Stimulated activated CD8-positive, alpha-beta memory T cell treated with anti-CD3 and anti-CD28 coated beads, Interleukin-15, amount 100 ng/mL, for 48 hours (primary cell): ENCODE data around the gene LSP1.

Source experiments
- DNase-seq, 2 donors: peaks; one replicate each; pipeline ENCODE4 v3.0.0-alpha.2; 2020; ENCODE audit warnings: low read depth in 2 of 2

LSP1 gene

DNA sequence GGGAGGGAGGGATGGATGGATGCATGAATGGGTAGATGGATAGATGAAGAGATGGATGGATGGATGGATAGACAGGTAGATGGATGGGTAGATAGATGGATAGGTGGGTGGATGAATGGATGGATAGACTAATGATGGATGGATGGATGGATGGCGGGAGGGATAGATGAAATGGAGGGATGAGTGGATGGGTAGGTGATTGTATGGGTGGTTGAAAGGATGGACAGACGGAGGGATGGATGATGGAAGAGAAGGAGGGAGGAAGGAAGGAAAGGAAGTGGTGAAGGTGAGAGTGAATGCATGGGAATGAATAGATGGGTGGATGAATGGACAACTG lies 62.9 kb downstream of the LSP1 start:
- no peak for DNase-seq

DNA sequence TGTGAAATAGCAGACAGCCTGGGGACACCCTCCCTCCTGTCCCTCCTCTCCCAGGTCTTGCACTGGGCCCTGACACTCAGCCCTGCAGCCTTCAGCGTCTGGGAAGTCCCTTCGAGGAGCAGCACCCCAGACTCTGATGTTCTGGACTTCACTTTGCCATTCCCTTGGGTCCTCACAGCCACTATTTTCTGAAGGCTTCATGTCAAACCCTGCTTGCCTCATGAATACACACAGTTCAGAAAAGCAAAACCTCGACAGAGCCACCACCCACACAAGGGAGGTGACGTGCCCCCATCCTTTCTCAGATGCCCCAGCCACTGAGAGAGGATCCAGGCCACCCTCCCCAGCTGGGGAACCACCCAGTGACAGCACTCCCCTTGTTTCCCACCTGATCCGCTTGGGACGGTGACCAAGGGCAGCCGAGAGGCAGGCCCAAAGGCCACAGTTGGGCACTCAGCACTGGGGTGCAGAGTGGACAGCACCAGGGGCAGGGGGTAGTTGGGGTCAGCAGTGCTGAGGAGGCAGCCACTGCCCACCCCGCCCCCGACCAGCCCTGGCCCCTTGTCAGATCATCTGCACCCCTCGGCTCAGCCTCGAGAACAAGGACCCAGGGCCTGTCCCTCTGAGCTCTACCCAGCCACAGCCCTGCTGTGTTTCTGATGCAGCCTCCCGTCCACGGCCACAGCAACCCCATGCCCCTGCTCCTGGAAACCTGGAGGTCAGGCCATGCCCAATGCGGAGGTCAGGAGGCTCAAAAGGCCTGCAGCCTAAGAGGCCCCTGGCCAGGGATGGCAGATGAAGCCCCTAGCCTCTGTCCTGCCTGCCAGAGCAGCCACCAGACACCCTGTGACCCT lies 63.5 kb downstream of the LSP1 start:
- no peak for DNase-seq

DNA sequence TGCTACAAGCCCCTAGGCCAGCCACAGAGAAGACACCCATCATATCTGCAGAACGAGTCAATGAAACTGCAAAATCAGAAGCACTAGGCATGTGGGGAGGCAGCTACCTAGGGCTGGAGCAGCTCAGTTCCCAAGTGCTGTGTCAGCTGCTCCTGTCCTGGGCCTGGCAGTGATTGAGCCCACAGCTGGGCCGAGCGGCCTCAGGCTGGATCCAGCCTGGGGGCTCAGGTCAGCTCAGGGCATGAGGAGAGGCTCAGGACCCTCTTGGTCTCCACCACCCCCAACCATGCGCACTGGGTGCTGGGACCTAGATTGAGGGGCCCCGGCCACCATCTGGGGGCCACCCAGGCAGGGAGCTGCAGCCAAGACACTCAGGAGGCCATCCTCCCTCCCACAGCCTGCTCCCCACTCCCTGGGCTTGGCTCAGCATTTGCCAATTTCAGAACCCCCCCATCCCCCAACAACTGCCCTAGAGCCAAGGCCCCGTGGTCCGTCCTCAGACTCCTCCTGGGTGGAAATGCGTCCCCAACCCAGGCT lies 64.2 kb downstream of the LSP1 start:
- no peak for DNase-seq

DNA sequence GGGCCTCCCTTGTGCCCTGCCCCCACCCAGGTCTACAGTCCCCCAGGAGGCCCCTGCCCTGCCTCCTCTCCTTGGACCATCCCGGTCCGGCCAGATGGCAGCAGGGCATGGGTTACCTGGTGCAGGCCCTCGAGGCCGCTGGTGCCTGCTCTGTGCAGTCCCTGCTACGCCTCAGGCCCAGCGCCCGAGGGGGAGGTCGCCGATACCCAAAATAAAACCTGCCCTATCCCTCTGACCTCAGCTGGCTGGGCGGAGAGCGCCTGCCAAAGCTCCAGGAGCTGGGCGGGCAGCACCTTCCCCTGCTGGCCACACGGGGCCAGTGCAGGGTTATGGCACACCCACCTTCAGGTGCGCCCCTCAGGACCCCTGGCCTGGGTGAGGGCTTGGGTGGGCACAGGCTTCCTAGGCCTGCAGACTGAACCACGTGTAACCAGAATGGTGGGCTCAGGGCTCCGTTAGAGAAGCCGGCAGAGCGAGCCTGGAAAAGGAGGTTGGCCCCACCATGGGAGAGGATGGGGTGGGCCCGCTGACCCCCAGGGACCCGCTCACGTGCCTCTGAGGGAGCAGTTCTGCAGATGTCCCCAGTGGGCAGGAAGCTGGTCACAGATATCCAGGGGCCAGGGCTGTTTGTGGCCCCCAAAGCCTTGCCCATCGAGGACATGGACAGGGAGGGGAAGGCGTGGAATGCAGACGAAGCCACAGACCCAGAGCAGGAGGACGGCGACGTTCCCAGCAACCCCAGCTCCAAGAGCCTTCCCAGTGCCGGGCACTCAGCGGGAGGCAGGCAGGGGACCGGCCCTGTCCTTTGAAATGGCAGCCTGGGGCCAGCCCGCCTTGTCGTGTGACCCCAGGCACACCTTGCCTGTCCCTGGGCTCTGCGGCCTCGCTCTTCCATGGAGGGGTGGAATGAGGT lies 64.9 kb downstream of the LSP1 start:
- no peak for DNase-seq

DNA sequence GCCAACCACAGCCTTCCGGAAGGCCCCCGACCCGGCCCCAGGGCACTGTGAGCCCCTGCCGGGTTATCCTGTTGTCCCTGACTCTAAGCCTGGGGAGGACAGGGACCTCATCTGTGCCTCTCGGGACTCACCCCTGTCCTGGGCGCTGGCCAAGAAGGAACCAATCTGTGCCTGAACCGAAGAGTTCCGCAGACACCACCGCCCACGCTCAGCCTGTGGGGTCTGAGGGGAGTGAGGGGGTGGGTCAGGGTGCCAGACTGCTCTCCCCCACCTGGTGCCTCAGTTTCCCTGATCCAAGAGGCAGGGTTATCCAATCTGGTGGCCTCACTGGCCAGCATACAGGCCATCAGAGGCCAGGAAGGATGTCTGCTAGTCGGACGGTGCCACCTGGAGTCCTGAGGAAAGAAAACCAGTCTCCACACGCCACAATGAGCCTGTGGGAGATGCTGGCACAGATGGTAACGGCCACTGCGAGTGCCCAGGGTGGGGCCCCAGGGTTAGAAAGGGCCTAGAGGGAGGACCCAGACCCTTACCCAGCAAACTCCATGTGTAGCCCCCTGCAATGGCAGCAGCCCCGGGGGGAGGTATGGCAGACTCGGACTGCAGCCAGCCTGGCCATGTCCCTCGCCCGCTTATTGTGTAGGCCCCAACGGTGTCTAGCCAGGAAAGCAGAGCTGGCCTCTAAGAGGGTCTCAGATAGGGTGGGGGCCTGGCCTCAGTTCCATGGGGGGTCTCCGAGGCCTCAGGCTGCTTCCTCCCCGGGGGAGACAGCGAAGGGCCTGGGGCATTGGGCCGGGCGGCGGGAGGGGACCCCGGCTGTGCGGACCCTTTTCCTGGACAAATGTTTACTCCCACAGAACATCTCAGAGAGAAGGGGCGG lies 65.8 kb downstream of the LSP1 start:
- no peak for DNase-seq

DNA sequence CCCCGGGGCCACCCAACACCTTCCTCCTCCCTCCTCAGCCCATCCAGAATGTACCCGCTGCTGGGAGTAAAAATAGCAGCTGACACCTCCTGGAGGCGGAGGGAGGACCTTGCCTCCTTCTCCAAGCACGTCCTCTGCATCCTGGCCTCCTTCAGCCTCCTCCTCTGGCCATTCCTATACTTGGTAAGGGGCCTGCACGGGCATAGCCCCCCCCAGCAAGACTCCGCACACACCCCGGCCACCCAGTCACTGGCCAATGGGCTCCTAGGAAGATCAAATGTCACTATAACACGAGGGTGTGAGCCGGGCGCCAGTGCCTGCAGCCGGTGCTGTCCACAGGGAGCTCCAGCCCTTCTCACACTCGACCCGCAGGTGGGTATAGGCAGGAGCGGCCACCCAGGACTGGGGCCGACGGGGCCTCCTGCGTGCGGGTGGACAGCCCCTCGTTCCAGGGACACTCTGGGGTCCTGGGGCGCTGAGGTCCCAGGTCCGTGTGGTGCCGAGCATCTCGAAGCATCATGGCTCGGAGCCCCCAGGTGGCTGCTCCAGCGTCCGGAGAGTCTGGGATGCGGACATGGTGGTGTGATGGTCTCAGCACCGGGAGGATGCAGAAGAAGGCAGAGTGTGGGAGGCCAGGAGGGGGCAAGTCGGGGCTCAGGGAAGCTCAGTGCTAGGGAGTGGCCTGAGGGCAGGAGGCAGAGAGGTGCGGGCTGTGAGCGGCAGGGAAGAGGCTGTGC lies 66.7 kb downstream of the LSP1 start, which contains the start of gene TNNT3:
TNNT3 (plus strand) TSS at position 313 of the 737 bp plus-strand sequence. CDS start 3,172 bp downstream, outside the sequence.
- no peak for DNase-seq

DNA sequence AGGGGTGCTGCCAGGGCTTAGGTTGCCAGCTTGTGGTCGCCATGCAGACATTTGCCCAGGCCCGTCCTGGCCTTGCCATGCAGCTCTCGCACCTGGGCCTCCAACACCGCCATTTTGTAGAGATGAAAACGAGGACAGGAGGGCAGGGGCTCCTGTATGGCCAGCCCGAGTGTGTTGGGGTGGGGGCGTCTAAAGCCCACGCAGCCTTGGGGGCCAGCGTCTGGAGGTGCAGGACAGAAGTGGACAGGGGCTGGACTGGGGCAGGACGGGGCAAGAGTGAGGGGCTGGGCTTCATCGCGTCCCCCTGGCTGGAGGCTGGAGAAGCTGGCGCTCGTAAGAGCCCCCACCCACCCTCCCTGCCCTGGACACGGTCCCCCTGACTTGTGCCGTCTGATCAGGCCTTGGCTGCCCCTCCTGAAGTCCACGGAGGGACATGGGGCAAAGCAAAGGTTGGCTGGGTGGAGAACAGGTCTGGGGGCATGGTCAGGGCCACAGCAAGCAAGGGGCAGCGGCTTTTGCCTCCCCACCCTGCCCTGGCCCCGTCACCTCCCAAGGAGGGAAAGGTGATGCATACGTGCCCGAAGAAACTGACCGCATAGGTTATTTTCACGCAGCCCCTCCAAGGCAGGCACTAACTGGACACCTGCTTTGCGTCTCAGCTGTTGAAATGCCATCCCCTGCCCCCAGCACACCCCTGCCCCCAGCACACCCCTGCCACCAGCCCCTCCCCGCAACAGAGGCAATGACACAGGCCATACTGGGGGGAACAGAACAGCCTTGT lies 67.4 kb downstream of the LSP1 start:
- no peak for DNase-seq

DNA sequence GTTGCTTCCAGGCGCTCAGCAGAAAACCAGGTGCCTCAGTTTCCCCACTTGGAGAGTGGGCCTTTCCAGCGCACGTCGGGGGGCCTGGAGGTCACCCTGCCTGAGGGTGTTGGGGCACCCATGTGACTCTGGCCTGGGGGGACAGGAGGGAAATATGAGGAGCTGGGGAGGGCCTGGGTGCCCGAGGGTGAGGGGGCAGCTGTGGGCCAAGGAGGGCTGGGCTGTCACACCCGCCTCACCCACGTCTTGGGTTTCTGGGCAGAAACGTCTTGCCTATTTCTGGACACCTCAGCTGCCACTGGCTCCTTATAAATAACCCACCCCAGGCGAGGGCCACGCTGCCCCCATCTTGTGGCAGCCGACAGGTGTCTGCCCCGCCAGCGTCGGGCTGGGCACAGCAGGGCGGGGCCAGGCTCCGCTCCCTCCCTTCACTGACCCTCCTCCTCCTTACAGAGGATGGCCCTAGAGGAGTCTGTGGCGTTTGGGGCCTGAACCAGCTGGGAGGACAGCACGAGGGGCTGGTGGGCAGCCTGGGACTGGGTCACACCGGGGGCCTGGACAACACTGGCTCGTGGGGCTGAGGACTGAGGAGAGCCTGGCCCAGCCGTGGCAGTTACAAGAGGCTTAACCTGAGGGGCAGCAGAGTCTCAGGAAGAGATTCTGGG lies 68.2 kb downstream of the LSP1 start:
- DNase-seq, result no peak

DNA sequence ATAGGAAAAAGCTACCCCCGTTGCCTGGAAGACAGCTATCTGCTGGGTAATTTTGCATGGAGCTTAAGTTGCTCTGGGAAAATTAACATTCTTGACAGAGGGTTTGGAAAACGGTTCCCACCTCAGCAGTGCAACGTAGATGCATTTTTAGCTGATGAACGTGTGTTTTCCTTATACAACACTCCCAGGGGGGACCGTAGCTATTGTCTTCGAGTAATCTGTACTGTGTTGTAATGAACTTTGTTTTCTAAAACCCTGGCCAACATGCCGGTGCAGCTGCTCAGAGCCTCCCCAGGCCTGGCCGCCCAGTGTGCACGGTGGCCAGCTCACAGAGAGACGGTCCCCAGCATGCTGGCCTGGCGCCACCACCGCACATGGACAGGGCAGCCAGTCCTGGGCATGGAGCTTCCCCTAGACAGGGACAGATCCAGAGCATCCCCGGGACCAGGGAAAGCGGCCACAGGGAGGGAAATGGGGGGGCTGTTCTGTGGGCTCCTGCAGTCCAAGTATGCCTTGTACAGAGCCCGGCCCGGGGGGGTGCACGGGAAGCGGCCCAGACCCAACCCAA lies 68.8 kb downstream of the LSP1 start:
- DNase-seq, result no peak

DNA sequence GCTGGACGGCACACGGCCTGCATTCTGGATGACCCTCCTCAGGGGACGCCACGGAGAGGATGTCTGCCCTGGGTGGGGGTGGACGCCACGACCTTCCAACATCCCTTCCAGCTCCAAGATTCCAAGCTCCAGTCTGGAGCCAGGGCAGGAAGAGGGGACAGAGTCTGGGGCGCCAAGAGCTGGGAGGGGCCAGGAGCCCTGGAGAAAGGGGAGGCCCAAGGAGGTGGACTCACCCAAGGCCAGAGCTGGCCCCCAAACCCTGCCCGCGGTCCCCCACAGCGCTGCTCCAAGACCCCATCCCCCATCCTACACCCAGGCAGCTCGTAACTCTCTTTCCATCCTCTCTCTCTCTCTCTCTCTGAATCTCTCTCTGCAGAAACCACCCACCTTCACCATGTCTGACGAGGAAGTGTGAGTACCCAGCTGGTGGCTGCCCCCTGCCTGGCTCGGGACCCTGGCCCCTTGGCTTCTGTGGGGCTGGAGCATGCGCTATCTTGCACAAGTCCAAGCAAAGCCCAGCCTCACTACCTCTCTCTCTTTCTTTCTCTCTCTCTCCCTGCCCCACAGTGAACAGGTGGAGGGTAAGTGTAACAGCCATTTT lies 69.7 kb downstream of the LSP1 start:
- no peak for DNase-seq

DNA sequence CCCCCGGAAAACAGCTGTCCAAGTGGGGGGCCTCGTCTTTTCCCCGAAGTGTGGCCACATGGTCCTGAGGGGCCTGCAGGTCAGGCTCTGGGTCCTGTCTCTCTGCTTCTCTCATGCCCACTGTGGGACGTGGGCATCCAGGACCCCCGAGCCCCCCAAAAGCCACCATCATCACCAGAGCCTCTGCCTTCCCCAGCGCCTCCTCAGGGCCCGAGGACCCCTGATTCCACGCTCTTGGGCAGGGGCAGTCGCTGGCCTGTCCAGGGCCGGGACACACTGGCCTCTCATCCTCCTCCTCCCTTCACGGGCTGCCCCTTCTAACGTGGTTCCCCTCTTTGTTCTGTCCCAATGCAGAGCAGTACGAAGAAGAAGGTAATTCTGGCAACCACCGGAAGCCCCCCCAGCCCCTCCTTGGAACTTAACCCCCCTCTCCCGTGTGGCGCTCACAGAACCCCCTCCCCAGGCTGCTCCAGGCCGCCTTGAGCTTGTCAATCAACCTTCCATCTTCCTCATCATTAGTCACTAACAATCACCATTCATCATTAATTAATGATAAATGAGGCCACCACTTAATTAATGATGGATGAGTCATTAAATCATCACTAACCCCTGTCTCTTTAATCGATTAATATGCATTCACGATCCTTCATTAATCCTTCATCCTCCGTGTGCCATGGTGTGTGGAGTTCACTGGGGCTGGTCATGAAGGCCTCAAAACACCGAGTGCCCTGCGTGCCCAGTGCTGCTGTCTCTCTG lies 70.5 kb downstream of the LSP1 start:
- no peak for DNase-seq

DNA sequence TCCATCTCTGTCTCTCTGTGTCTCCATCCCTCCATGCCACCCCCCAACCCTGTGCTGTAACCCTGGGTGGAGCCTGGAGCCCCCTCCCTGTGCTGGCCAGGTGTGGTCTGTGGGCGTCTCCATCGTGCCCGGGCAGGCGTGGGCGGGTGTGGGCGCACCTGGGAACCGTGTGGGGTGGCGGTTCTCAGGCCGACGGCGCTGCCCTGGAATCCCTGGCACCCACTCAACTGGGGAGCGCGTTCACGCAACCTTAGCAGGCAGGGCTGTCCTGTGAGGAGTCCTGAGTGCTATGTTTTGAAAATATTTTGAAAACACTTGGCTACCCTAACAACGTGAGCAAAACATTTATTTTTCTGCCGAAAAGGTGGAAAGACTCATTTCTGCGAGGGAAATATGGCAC lies 71.3 kb downstream of the LSP1 start:
- no peak for DNase-seq

DNA sequence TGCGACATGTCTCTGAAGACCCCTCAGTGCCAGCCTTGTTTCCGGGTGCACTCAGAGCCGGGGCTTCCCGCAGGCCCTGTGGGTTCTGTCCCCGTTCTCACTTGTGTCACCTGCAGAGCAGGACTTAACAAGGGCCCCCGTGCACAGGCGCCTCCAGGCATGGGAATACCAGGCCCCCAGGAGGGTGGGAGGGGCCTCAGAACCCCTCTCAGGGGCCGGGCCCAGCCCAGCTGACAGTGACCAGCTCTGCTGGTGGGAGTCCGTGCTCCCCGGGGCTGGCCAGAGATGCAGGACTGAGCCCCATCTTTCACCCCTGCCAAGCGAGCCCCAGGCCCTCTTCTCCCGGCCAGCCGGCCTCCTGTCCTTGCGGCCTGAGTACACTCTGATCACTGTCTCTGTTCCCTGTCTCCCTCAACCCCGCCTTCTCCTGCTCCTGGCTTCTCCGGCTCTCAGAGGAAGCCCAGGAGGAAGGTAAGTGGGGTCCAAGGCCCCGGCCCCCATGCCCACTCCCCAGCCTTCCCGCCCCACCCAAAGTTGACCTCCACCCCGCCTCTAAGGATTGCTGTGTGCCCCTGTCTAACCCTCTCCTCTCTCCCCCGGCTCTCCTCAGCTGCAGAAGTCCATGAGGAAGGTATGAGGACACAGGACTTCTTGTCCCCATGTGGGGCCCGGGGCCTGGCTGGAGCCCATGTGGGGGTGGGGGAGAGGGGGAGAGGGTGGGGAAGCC lies 71.9 kb downstream of the LSP1 start:
- DNase-seq, result no peak

DNA sequence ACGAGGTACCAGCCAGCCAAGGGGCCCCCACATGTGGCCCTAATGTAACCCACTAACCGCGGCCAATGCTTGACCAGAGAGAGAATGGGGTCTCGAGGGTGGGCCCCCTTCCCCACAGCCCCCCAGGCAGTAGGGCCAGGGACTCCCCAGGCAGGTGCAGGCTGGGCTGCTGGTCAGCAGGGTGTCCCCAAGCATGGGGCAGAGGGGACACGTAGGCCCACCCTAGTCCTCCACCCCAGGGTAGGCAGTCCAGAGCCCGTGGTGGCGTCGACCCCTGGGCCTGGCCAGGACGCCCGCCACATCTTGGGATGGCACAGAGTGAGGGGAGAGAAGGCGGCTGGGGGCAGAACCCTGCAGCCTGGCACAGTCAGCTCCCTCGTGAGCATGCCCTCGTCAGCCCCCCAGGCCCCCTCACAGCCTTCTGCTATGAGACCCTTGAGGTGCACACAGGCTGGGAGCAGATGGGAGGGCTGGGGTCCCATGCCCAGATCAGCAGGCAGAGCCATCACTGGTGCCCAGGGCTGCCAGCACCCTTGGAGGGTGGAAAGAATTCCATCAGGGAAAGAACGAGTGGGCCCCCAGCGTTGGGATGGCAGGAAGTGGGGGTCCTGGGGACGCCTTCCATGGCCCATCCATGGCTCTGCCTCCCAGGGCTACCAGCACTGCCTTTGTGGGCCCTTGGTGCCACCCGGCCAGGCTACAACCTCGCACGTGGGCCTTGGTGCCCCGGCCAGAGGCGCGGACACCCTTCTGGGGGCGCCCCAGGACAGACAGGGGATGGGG lies 72.7 kb downstream of the LSP1 start:
- no peak for DNase-seq

DNA sequence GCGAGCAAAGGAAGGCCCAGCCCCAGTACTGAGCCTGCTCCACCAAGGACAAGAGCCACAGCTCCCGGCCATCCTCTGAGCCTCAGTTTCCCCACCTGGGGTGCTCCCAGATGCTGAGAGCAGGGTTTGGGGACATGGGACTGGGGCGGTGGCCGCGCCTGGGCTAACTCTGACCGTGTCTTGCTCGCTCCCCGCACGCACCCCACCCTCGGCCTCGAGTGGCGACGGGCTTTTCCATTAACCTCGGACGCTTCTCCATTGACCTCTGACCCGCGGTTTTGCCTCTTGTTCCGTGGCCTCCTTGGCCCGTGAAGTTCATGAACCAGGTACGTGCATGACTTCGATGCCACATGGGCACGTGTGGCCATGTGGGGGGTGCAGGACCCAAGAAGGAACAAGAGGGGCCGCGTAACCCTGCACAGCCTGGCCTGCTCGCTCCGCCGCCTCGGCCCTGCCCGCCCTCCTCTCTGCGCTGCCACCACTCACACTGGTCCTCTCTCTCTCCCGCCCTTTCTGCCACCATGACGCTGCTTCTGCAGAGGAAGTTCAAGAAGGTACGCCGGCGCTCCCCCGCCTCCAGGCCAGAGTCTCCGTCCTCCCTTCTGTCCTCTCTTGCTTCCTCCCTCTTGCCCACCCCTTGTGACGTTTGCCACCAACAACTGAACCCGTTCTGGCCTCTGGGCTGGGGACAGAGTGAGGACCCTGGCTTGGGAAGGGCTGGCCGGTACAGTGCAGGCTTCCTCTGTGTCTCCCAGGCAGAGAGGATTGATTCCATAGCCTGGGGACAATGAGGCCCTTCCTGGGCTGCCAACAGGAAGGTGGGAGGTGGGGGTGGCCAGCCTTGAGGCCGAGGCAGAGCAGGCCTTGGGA lies 73.5 kb downstream of the LSP1 start:
- DNase-seq, result no peak
